ENCODE results near the gene POLR3E. TPM values are rescaled to one million over a fixed set of nuclear protein-coding genes. Genes with fewer than 3 reads are reported as not detected.
"Not testable (repeated sequence)": the region's sequence is repeated elsewhere in the genome, so short reads cannot be mapped to it uniquely, and the experiment has no call there.

The POLR3E gene
- total RNA-seq, 4 donors from 2014 or later: 34.9 to 55.4 (median 48.3) TPM

DNA sequence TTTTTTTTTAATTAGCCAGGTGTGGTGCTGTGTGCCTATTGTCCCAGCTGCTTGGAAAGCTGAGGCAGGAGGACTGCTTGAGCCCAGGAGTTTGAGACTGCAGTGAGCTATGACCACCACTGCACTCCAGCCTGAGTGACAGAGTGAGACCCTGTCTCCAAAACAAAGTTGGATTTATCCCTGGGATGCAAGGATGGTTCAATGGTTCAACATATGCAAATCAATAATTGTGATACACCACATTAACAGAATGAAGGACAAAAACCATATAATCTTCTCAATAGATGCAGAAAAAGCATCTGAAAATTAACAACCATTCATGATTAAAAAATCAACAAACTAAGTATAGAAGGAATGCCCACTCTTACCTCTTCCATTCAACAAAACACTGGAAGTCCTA is 43.7 kb downstream of the POLR3E start:
- H3K4me3 ChIP-seq: no peak overlapping the region
- H3K36me3 ChIP-seq: peaks cover 0 to 33% of the 10 kb centered on the region in 2 donors
- peaks cover 0 to 24% (median 0%) of the 10 kb centered on the region in 3 donors for H3K9me3 ChIP-seq
- H3K4me1 ChIP-seq: no peaks in the 10 kb centered on the region
- no peaks in the 10 kb centered on the region for H3K27me3 ChIP-seq
- H3K27ac ChIP-seq: no peak overlapping the region
- no peak for ATAC-seq
- no peak for TF ChIP-seq POLR2A (IDR thresholded peaks at IDR 0.05)

DNA sequence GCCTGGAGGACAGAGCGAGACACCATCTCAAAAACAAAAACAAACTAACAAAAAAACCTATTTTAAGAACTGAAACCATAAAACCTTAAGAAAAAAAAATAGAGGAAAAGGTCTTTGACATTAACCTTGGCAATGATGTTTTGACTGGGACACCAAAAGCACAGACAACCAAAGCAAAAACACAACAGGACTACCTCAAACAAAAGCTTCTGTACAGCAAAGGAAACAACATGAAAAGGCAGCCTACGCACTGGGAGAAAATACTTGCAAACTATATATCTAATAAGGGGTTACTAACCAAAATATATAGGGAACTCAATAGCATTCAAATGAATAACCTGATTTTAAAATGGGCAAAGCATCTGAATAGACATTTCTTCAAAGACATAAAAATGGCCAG is 44.9 kb downstream of the POLR3E start:
- no peak for ATAC-seq
- Histone ChIP-seq H3K27ac (no peak overlapping the region), H3K36me3 (peaks cover 0 to 39% of the 10 kb centered on the region in 2 donors), H3K4me3 (no peak overlapping the region), H3K4me1 (peaks cover 0 to 1% (median 0%) of the 10 kb centered on the region in 3 donors), H3K9me3 (peaks cover 0 to 16% (median 0%) of the 10 kb centered on the region in 3 donors), H3K27me3 (no peaks in the 10 kb centered on the region)
- TF ChIP-seq EP300 (IDR thresholded peaks at IDR 0.05) (no peak), POLR2AphosphoS5 (IDR thresholded peaks at IDR 0.05) (no peak), POLR2A (IDR thresholded peaks at IDR 0.05) (no peak)
- TF ChIP-seq, protein P1, sequence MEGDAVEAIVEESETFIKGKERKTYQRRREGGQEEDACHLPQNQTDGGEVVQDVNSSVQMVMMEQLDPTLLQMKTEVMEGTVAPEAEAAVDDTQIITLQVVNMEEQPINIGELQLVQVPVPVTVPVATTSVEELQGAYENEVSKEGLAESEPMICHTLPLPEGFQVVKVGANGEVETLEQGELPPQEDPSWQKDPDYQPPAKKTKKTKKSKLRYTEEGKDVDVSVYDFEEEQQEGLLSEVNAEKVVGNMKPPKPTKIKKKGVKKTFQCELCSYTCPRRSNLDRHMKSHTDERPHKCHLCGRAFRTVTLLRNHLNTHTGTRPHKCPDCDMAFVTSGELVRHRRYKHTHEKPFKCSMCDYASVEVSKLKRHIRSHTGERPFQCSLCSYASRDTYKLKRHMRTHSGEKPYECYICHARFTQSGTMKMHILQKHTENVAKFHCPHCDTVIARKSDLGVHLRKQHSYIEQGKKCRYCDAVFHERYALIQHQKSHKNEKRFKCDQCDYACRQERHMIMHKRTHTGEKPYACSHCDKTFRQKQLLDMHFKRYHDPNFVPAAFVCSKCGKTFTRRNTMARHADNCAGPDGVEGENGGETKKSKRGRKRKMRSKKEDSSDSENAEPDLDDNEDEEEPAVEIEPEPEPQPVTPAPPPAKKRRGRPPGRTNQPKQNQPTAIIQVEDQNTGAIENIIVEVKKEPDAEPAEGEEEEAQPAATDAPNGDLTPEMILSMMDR (IDR thresholded peaks at IDR 0.05): no peak
- WGBS, 2 donors (ENCODE audit: low coverage in 1 of 2): 100% methylated on average over 2 of the region's 2 CpGs

DNA sequence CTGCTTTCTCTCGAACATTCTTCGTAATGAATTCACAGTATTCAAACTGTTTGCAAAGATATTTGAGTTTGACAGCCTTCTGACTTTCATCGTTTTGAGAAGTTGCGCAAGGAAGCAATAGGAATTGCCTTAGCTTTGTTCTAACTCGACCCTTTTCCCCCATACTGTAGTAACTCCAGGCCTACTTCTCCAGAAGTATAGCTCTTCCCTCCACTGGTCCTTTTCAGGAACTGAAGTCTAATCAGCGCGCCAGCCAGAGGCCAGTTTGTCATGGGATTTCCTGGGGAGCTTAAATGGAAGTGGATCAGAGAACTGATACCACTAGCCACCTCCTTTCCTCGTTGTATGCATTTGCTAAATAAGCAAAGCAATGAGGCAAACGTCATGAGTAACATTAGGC is 49.3 kb downstream of the POLR3E start:
- 66 to 78% methylated on average over 6 to 8 of the region's 9 CpGs for WGBS, 2 donors (ENCODE audit: low coverage in 1 of 2)
- peak overlapping the region; percentile 10 to 66 (median 40) for H3K27ac ChIP-seq
- no peak for ATAC-seq
- TF ChIP-seq EP300 (IDR thresholded peaks at IDR 0.05): no peak
- no peak for TF ChIP-seq POLR2AphosphoS5 (IDR thresholded peaks at IDR 0.05)
- TF ChIP-seq, protein P1 (IDR thresholded peaks at IDR 0.05): no peak
- no peak for TF ChIP-seq POLR2A (IDR thresholded peaks at IDR 0.05)
- no peaks in the 10 kb centered on the region for H3K27me3 ChIP-seq
- H3K9me3 ChIP-seq: peaks cover 0 to 1% (median 0%) of the 10 kb centered on the region in 3 donors
- H3K4me1 ChIP-seq: peaks cover 0 to 7% (median 0%) of the 10 kb centered on the region in 3 donors
- H3K36me3 ChIP-seq: peaks cover 0 to 70% of the 10 kb centered on the region in 2 donors
- H3K4me3 ChIP-seq: no peak overlapping the region

DNA sequence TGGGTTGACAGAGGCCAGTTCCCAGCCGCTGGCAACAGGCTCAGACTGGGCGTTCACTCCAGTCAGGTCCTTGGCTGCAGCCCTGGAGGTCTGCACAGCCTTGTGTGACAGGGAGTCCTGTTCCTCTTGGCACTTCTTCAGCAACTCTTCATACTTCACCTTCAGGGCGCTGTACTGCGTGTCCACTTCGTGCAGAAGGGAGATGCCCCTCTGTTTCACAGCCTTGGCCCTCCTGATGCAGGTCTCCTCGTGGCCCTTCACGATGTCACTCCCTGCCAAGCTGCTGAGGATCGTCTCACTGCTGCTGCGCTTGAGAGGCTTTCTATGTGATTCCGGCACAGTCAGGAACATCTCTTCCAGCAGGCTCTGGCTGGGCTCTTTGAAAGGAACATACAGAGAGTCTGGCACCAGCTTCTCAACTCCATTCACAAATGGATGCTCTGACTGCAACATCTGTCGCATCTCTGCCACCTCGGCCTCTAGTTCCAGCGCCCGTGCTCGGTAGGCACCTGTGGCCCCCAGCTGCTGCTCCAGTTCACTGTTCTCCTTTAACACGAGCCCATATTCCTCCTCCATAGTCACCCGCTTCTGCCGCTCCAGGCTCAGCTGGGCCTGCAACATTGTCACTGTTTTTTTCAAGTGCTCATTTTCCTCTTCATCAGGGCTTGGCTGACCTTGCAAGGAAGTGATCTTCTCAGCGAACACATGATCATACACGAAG is 50.1 kb downstream of the POLR3E start:
- TF ChIP-seq EP300 (IDR thresholded peaks at IDR 0.05) (no peak), POLR2AphosphoS5 (IDR thresholded peaks at IDR 0.05) (no peak), POLR2A (IDR thresholded peaks at IDR 0.05) (no peak)
- TF ChIP-seq, protein P1 (IDR thresholded peaks at IDR 0.05): no peak
- Histone ChIP-seq H3K36me3 (peaks cover 0 to 68% of the 10 kb centered on the region in 2 donors), H3K9me3 (no peaks in the 10 kb centered on the region), H3K27ac (peak overlapping the region in 3 of 4 donors; percentile 10 to 66 (median 54)), H3K27me3 (no peaks in the 10 kb centered on the region), H3K4me3 (no peak overlapping the region), H3K4me1 (peaks cover 0 to 7% (median 0%) of the 10 kb centered on the region in 3 donors)
- WGBS, 2 donors (ENCODE audit: low coverage in 1 of 2): 64 to 74% methylated on average over 8 to 15 of the region's 20 CpGs
- peak; percentile 71 for ATAC-seq

DNA sequence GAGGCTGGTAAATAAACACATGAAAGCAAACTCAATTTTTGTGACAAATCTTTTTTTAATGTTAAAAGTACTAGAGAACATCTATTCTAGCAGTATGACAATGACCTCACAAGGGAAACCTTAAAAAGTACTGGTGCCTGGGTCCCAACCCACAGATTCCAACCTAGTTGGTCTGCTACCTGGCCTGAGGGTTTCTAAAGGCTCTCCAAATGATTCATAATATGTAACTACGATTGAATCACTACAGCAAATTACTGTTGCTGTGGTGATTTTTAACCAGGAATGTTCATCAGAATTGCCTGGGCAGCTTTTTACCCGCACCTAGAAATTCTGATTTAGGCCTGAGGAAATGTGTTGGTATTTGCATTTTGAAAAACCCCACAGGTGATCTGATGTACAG is 51.1 kb downstream of the POLR3E start:
- H3K4me3 ChIP-seq: no peak overlapping the region
- H3K4me1 ChIP-seq: peaks cover 0 to 16% (median 4%) of the 10 kb centered on the region in 3 donors
- H3K27ac ChIP-seq: peak overlapping the region in 2 of 4 donors; percentile 16 to 66
- H3K36me3 ChIP-seq: peaks cover 0 to 71% of the 10 kb centered on the region in 2 donors
- no peaks in the 10 kb centered on the region for H3K27me3 ChIP-seq
- TF ChIP-seq EP300 (IDR thresholded peaks at IDR 0.05) (no peak), POLR2AphosphoS5 (IDR thresholded peaks at IDR 0.05) (no peak)
- TF ChIP-seq, protein P1 (IDR thresholded peaks at IDR 0.05): no peak
- no peak for ATAC-seq
- WGBS, 2 donors (ENCODE audit: low coverage in 1 of 2): 50 to 78% methylated on average over 1 to 2 of the region's 2 CpGs
- H3K9me3 ChIP-seq: no peaks in the 10 kb centered on the region

DNA sequence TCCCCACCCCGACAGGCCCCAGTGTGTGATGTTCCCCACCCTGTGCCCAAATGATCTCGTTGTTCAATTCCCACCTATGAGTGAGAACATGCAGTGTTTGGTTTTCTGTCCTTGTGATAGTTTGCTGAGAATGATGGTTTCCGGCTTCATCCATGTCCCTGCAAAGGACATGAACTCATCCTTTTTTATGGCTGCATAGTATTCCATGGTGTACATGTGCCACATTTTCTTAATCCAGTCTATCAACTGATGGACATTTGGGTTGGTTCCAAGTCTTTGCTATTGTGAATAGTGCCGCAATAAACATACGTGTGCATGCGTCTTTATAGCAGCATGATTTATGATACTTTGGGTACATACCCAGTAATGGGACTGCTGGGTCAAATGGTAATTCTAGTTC is 53.8 kb downstream of the POLR3E start:
- H3K9me3 ChIP-seq, H3K4me3 ChIP-seq, H3K27ac ChIP-seq, H3K27me3 ChIP-seq, ATAC-seq: not testable (repeated sequence)
- WGBS, 2 donors (ENCODE audit: low coverage in 1 of 2): 99 to 100% methylated on average over 1 to 6 of the region's 6 CpGs
- H3K36me3 ChIP-seq: peaks cover 0 to 58% of the 10 kb centered on the region in 2 donors
- H3K4me1 ChIP-seq: peaks cover 5 to 30% (median 11%) of the 10 kb centered on the region in 3 donors

All from gastroesophageal sphincter (tissue), 4 donors.